Measurements from ENCODE around the gene UBE2G1. TPM values are rescaled to one million over a fixed set of nuclear protein-coding genes. Genes with fewer than 3 reads are reported as not detected.

UBE2G1 gene
- total and polyA plus RNA-seq, 2 of the 8 experiments (the other 6 are each of a cell fraction or from before 2014, with no cell fraction given): 73.9 to 170 TPM

GRCh38 chr17:4409659-4410058 lies 43.2 kb upstream of the UBE2G1 start:
- Histone ChIP-seq H3K4me2 (ENCODE audit: insufficient read depth in 1 of 2, low read depth in 2 of 2, low read length in 2 of 2) (no peak overlapping the region), H3K23me2 (ENCODE audit: low read depth, low read length) (no peaks in the 10 kb centered on the region), H3K4me3 (ENCODE audit: extremely low read depth in 1 of 4, insufficient read depth in 2 of 4, low read depth in 3 of 4, low read length in 4 of 4) (no peak overlapping the region), H3K14ac (ENCODE audit: insufficient read length) (no peak overlapping the region), H4K5ac (ENCODE audit: insufficient read length, low read depth, low read length) (no peak overlapping the region), H3K18ac (ENCODE audit: extremely low read depth, low read length) (no peak overlapping the region), H3K27me3 (replicated peaks in 1 of 4; ENCODE audit: control insufficient read depth in 3 of 4, extremely low read depth in 1 of 4, insufficient read depth in 3 of 4, low read length in 3 of 4) (no peaks in the 10 kb centered on the region), H2BK20ac (ENCODE audit: low read length) (no peak overlapping the region), H3K9ac (replicated peaks in 1 of 4; ENCODE audit: extremely low read depth in 1 of 4, low read depth in 3 of 4, low read length in 3 of 4) (no peak overlapping the region), H3K4me1 (replicated peaks in 1 of 4; ENCODE audit: control insufficient read depth in 3 of 4, insufficient read depth in 4 of 4, low read length in 3 of 4) (peaks cover 0 to 7% (median 3%) of the 10 kb centered on the region in 4 experiments; a peak in 4 of 7 replicates), H4K20me1 (replicated peaks in 1 of 2; ENCODE audit: control insufficient read depth in 1 of 2, insufficient read depth in 2 of 2, low read length in 2 of 2) (no peaks in the 10 kb centered on the region), H4K8ac (ENCODE audit: extremely low read depth, insufficient read depth, low read length) (no peak overlapping the region), H2BK120ac (replicated peaks; ENCODE audit: low read depth, low read length) (no peak overlapping the region), H2BK15ac (ENCODE audit: low read length) (no peak overlapping the region), H3K79me1 (ENCODE audit: low read depth, low read length) (no peaks in the 10 kb centered on the region), H3K79me2 (ENCODE audit: control insufficient read depth in 1 of 2, insufficient read depth in 2 of 2, low read length in 2 of 2) (no peaks in the 10 kb centered on the region), H2BK5ac (ENCODE audit: low read depth, low read length) (no peak overlapping the region), H2AFZ (ENCODE audit: low read length) (no peak overlapping the region), H4K91ac (replicated peaks; ENCODE audit: insufficient read length, low read length) (no peak overlapping the region), H2AK5ac (ENCODE audit: low read depth, low read length) (no peak overlapping the region), H3K27ac (ENCODE audit: low read depth, low read length) (no peak overlapping the region), H3K4ac (replicated peaks; ENCODE audit: insufficient read length, low read depth, low read length) (no peak overlapping the region), H3K56ac (replicated peaks; ENCODE audit: insufficient read length, low read depth, low read length) (no peak overlapping the region), H3K36me3 (ENCODE audit: control insufficient read depth in 2 of 4, insufficient read depth in 4 of 4, low read length in 3 of 4) (no peaks in the 10 kb centered on the region), H3K23ac (ENCODE audit: insufficient read length) (no peak overlapping the region), H3K9me3 (ENCODE audit: insufficient read depth in 2 of 2, low read depth in 1 of 2, low read length in 1 of 2) (no peaks in the 10 kb centered on the region), H2BK12ac (ENCODE audit: low read depth, low read length) (no peak overlapping the region)
- ChIA-PET POLR2A (ENCODE audit: partially characterized antibody) (interaction anchor here (0.5 to 1.9 kb wide), 2 partner anchors 14 to 277 kb away, joined by 3 to 5 read pairs; no protein-coding TSS in a partner anchor), CTCF (ENCODE audit: partially characterized antibody) (interaction anchor here (3.4 kb wide), 1 partner anchor 12 kb away, joined by 11 read pairs; no protein-coding TSS in a partner anchor)
- WGBS, 2 experiments (ENCODE audit: extremely low coverage in 1 of 2, insufficient coverage in 1 of 2, insufficient read length in 1 of 2, insufficient replicate concordance in 2 of 2, low coverage in 1 of 2, low lambda C conversion rate in 2 of 2, missing lambda C conversion rate in 1 of 2): 93% methylated on average over 6 of the region's 6 CpGs; no CpG with 5 or more reads in 1 of the 2 experiments
- TF ChIP-seq SUZ12 (IDR thresholded peaks at IDR 0.05; ENCODE audit: low read length) (no peak), BRCA1 (IDR thresholded peaks at IDR 0.05; ENCODE audit: low read depth, low read length) (no peak), MAX (IDR thresholded peaks at IDR 0.05) (no peak), CREB1 (IDR thresholded peaks at IDR 0.05) (no peak), CBX8 (IDR thresholded peaks at IDR 0.05; ENCODE audit: borderline replicate concordance, low read depth, low read length) (no peak), TAF7 (optimal IDR thresholded peaks at IDR 0.05; ENCODE audit: borderline replicate concordance, low read depth, low read length) (no peak), SIN3A (conservative IDR thresholded peaks at IDR 0.05 in 1 of 2, IDR thresholded peaks at IDR 0.05 in 1 of 2; ENCODE audit: low read depth in 1 of 2, low read length in 2 of 2) (no peak), HDAC2 (IDR thresholded peaks at IDR 0.05; ENCODE audit: borderline replicate concordance in 1 of 2, low read depth in 2 of 2, low read length in 2 of 2) (no peak), POU5F1 (IDR thresholded peaks at IDR 0.05; ENCODE audit: low read depth, low read length) (no peak), CBX5 (IDR thresholded peaks at IDR 0.05; ENCODE audit: low read depth, low read length) (no peak), BACH1 (IDR thresholded peaks at IDR 0.05; ENCODE audit: low read length) (no peak), RFX5 (IDR thresholded peaks at IDR 0.05; ENCODE audit: borderline replicate concordance, low read depth, low read length) (no peak)
- FAIRE-seq: no peak
- DNase-seq (ENCODE audit: low read depth in 1 of 2, low spot score in 2 of 2): no peak

All from H1 (cell line).